GM12864 (cell line): ENCODE measurements around the gene MRPS34.
"Not testable (repeated sequence)": the region's sequence is repeated elsewhere in the genome, so short reads cannot be mapped to it uniquely, and the experiment has no call there.

Experiments used
- DNase-seq: peaks from one replicate; pipeline ENCODE4 v3.0.0-alpha.2; 2011; ENCODE audit warnings: low read depth
- H3K4me3 ChIP-seq: 2 replicates; pipeline ENCODE4 v1.5.1; 2011; ENCODE audit warnings: mild to moderate bottlenecking, low read depth, low read length, control low read depth
- TF ChIP-seq, protein P1 (sequence below): IDR thresholded peaks from 2 replicates; pipeline ENCODE4 v1.5.1; 2011; ENCODE audit warnings: low read depth, mild to moderate bottlenecking, moderate library complexity, low read length, control low read depth, inconsistent platforms; ENCODE audit errors: missing control alignments

MRPS34 gene

GRCh38 chr16:1810106-1810505, 37.2 kb upstream of the MRPS34 start:
- DNase-seq, result no peak
- TF ChIP-seq, protein P1, sequence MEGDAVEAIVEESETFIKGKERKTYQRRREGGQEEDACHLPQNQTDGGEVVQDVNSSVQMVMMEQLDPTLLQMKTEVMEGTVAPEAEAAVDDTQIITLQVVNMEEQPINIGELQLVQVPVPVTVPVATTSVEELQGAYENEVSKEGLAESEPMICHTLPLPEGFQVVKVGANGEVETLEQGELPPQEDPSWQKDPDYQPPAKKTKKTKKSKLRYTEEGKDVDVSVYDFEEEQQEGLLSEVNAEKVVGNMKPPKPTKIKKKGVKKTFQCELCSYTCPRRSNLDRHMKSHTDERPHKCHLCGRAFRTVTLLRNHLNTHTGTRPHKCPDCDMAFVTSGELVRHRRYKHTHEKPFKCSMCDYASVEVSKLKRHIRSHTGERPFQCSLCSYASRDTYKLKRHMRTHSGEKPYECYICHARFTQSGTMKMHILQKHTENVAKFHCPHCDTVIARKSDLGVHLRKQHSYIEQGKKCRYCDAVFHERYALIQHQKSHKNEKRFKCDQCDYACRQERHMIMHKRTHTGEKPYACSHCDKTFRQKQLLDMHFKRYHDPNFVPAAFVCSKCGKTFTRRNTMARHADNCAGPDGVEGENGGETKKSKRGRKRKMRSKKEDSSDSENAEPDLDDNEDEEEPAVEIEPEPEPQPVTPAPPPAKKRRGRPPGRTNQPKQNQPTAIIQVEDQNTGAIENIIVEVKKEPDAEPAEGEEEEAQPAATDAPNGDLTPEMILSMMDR, result no peak
- H3K4me3 ChIP-seq, result no peak overlapping the region

DNA sequence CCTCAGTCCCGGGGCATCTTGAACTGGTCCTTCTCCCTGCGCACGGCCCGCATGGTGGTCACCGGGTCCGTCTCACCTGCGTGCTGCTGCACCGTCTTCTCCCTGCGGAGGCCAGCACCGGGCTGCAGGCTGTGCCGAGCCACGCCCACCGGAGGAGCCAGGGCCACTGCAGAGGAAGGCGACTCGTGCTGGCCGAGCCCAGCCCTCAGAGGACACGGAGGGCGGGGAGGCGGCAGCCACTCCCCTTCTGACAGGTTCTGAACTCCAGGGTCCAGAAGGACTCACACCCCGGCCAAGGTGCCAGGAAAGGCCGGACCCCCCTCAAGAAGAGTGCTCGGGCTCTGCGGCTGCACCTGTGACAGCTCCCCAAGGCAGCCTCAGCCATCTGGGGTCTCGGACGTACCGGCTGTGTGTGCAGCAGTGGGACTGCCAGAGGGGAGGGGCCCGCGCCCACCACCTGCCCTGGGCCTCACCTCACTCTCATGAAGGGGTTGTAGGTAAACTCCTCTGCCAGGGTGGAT, 36.4 kb upstream of the MRPS34 start:
- no peak for DNase-seq
- no peak overlapping the region for H3K4me3 ChIP-seq
- TF ChIP-seq, protein P1, result no peak

DNA sequence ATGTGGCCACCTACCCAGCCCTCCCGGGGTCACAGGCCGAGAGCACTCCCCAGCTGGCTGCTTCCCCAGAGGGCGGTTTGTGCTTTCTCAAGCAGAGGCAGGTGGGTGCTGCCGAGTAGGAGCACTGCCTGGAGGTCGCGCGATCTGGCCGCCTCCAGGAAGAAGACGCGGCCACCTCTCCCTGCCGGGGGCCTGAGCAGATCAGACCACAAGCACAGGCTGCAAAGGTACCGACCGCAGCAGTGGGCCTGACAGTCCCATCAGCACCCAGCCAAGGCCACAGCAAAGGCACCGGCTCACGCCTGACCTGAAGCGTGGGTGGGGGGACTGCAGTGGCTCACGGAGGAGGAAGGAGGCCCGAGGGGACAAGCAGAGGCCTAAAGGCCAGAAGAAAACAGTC, 35.8 kb upstream of the MRPS34 start:
- H3K4me3 ChIP-seq, result no peak overlapping the region
- TF ChIP-seq, protein P1, result no peak
- DNase-seq, result no peak

DNA sequence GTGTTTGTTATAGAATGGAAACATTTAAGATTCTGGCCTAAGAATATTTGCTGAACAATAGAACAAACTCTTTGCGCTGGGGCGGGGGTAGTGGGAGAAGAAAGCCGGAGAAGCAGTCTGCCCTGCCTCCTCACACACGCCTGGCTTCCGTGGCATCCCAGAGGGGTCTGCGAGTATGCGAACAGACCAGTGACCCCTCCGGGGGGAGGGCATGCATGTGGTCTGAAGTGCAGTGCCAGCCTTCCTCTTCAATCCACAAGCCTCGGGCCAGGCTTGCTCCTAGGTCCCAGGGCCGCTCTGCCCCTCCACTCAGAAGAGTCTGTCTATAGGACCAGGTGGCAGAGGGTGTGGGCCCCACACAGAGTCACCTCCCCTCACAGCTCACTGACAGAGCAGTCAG, 34.7 kb upstream of the MRPS34 start:
- no peak for DNase-seq
- TF ChIP-seq, protein P1, result no peak
- H3K4me3 ChIP-seq, result no peak overlapping the region

DNA sequence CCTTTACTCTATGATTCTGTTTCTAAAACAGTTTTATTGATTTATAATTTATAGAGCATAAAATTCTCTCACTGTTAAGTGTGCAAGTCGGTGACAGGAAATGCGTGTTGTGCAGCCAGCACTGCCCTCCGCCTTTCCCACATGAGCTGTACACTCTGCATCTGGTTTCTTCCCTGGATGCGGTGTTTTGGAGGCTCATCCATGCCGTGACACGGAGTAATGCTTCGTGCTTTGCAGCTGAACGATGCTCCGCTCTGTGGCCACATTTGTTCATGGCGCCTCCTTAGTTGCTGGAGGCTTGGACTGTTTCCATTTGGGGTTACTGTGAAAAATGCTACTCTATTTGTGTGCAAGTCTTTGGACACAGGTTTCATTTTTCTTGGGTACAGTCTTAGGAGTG, 27.8 kb upstream of the MRPS34 start:
- no peak for DNase-seq
- H3K4me3 ChIP-seq, result no peak overlapping the region
- TF ChIP-seq, protein P1, result no peak

DNA sequence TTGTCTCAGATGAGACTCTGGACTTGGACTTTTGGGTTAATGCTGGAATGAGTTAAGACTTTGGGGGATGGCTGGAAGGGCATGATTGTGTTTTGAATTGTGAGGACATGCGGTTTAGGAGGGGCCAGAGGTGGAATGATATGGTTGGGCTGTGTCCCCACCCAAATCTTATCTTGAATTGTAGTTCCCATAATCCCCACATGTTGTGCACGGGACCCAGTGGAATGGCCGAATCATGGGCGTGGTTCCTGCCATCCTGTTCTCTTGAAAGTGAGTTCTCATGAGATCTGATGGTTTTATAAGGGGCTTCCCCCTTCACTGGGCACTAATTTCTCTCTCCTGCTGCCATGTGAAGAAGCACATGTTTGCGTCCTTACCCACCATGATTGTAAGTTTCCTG, 26.3 kb upstream of the MRPS34 start:
- DNase-seq, H3K4me3 ChIP-seq: not testable (repeated sequence)

- TF ChIP-seq, protein P1, result no peak
Observed at GRCh38 chr16:1794908-1795666, 22.2 kb upstream of the MRPS34 start.

More at GRCh38 chr16:1794908-1795666, 22.2 kb upstream of the MRPS34 start:
- no peak for DNase-seq
- H3K4me3 ChIP-seq, result no peak overlapping the region
